IPS DF 19.7 (cell line): Measurements from ENCODE around the gene ZDHHC8.

Experiments
- DNase-seq: peaks from one replicate; pipeline ENCODE4 v3.0.0-alpha.2; 2013; ENCODE audit warnings: low read depth, low spot score

ZDHHC8 gene, protein sequence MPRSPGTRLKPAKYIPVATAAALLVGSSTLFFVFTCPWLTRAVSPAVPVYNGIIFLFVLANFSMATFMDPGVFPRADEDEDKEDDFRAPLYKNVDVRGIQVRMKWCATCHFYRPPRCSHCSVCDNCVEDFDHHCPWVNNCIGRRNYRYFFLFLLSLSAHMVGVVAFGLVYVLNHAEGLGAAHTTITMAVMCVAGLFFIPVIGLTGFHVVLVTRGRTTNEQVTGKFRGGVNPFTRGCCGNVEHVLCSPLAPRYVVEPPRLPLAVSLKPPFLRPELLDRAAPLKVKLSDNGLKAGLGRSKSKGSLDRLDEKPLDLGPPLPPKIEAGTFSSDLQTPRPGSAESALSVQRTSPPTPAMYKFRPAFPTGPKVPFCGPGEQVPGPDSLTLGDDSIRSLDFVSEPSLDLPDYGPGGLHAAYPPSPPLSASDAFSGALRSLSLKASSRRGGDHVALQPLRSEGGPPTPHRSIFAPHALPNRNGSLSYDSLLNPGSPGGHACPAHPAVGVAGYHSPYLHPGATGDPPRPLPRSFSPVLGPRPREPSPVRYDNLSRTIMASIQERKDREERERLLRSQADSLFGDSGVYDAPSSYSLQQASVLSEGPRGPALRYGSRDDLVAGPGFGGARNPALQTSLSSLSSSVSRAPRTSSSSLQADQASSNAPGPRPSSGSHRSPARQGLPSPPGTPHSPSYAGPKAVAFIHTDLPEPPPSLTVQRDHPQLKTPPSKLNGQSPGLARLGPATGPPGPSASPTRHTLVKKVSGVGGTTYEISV

DNA sequence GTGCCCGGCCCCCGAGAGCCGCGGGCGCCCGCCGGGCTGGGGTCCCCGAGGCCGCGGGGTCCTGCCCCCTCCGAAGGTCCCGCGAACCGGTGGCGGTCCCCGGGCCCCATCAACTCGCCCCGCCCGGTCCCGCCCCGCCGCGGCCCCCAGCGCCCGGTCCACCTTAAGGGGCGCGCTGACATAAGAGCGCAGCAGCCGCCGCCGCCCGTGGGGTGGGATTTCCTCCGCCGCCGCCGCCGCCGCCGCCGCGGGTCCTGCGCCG lies at the start of gene ZDHHC8:
Gene ZDHHC8 (plus strand): TSS at position 208 of the 262 bp plus-strand sequence. CDS start 144 bp downstream, outside the sequence.
- no peak for DNase-seq

DNA sequence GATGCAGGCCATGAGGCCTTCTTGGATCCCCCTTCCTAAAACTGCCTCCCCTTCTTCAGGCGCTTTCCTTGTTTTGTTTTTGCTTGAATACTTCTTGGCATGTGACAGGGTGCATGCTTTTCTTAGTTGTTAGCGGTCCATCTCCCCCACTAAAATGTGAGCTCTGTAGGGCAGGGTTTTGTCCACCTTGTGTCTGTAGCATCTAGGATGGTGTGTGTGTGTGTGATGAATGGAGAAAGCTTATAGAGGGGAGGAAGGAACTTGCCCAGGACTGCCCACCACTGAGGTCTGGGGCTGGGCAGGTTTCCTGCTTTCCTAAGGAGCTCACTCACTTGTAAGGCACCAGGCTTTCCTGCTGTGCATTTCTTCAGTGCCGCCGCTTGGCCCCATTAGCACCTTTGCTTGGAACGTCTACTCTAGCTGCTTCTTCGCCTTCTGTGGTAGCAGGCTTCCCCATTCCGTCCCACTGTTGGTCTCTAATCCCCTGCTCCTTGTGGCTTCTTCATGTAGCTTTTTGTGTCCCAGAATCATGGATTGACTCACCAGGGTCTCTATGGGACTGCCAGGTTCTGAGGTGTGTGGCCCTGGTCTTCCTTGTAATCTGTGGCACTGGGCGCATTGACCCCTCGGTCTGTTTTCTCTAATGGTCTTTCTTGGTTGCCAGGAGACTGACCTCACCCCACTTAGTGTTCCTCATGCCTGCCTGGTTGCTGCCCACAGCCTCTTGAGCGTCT lies 48.3 kb upstream of the ZDHHC8 start:
- no peak for DNase-seq

DNA sequence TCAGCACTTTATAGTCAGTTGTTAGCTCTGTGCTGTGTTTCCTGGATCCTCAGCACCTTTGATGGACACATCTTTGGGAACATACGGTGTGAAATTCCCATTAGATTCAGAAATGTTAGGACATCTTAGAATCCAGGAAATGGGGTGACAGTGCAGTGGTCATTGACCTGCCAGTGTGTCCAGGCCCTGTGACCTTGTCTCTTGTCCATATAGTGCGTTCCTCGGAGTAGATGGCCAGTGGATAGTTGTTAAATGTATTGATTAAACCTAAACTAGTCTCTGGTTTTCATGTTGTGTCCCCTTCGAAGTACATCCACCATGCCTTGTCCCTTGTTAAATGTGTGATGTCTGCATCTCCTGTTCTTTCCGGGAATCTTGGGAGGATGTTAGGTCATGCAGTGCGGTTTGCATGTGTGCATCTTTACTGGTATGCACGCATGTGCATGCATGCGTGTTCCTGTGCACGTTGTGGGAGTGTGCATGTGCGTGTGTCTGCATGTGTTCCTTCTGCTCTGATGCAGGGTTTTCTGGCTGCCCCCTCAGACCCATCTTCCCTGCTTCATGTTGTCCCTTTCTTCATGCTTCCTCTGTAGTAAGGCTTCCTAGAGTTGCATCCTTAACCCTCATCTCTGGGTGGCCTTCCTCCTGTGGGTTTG lies 47.6 kb upstream of the ZDHHC8 start:
- no peak for DNase-seq

DNA sequence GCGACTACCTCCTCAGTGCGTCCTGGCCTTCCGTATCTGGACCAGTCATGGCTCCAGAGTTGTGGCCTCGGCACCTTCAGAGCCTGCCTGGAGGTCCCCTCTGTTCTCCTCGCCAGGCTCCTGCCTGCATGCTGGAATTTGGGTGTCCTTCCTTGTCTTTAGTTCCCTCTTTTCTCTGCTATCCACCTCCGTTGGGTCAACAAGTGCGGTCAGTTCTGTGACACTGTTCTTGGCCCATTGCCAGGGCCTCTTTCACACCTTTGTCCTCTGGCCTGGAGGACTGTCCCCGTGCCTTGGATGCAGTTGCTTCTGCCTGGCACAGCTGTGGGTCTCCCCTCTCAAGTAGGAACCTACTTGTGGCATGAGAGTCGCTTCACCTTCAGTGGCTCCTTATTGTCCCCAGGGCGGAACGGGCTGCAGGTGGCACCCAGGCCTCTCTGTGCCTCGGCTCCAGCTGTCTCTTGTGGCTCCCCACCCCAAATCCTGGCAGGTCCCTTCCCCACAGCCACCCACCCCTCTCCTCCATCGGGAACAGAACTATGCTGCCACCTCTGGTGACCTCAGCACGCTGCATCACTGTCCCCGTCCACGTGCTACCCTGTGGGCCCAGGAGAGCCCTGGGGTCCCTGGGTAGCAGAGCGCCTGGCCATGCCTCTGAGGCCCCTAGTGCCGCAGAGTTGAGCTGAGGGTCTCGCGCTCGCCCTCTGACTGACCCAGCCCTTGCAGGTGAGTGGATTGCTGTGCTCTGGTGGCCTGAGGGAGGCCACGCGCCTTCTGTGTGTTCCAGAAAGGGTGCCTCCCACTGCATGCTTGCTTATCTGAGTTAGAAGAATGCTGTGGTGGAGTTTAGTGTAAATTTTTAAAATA lies 46.8 kb upstream of the ZDHHC8 start:
- peak; percentile 45 for DNase-seq

DNA sequence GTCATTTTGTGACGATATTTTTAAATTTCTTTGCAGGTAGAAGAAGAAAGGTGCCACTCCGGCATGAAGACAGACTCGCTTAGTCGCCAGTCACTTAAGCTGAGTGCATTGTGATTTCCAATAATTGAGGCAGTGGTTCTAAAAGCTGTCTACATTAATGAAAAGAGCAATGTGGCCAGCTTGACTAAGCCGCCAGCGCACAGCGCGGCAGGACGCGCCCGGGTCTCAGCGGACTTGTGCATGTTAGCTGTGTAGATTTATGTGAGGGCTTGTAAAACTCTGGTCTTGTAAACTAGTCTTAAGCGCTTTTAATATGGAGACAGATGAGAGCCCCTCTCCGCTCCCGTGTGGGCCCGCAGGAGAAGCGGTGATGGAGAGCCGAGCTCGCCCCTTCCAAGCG lies 46.0 kb upstream of the ZDHHC8 start:
- DNase-seq = no peak

DNA sequence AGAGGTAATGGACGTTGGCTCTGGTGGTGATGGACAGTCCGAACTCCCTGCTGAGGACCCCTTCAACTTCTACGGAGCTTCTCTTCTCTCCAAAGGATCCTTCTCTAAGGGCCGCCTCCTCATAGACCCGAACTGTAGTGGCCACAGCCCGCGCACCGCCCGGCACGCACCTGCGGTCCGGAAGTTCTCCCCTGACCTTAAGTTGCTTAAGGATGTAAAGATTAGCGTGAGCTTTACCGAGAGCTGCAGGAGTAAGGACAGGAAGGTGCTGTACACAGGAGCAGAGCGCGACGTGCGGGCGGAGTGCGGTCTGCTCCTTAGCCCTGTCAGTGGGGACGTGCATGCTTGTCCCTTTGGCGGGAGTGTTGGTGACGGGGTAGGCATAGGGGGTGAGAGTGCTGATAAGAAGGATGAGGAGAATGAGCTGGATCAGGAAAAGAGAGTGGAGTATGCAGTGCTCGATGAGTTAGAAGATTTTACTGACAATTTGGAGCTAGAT lies 45.5 kb upstream of the ZDHHC8 start:
- DNase-seq = no peak

DNA sequence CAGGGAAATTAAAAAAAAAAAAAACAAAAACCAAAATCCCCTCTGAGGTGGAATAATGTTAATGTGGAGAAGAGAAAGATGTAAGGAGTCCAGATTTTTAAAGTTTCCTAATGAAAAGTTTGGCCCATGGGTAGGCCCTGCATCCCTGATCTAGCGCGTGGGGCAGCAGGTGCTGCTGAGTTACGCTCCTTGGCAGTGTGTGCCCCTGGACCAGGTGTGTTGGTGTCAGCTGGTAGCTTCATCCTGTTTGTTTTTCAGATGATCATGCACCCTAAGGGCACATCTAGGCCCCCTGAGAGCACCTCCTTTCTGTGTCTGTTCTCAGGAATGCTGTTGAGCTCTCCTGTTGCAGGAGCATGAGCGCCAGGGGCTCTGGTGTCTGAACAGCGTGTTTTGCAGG lies 44.8 kb upstream of the ZDHHC8 start:
- DNase-seq = no peak

DNA sequence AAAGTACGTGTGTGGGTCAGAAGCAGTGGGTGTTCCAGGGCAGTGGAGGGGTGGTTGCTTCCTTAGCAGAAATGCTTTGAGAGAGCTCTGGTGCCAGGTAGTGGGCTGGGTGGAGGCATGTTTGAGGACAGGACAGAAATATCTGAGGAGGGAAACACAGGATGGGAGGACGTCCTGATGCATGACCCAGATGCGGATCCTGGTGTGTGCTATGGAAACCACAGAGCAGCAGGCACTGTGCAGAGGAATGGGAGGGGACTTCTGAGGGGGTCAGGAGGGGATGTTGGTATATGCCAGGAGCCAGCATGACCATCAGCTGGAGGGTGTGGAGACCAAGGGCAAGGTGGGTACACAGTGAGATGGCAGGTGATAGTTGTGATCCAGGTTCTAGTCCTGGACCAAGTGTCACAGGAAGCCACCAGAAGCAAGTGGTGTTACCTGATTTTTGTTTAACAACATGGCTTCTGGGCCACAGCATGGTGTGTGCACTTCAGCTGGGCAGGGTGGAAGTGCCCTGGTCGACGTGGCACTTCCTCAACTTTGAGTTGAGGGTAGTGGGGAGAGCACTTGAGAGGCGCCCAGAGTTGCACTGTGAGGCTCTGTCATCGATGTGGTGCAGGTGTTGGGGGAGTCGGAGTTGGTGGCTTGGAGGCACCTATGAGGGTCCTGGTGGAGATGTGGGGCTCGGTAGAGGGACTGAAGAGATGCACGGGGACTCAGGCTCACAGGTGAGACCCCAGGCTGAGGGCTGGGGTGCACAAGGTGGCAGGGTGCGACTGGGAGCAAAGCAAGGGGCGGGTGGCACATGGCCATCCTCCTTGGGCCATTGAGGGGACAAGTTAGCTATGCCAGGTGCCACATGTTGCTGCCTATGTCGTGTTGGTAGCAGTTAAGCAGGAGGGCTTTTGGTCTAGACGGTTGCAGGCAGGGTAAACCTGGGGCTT lies 44.0 kb upstream of the ZDHHC8 start:
- no peak for DNase-seq

DNA sequence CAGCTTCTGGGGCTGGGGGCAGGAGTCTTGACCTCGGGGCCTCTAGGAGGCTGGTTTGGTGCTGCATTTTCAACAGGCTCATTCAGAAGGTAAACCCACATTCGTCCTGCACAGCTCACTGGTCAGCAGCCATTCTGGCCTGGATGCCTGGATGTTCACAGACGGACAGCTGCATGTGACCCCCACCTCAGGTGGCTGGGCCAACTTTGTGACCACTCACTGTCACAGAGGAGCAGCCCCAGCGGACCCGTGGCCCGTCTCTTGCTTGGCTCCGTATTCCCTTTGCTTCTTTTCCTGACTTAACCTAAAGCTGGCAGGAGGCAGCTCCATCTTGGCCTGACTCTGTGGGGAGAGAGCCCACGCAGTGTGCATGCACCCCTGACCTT lies 43.3 kb upstream of the ZDHHC8 start:
- no peak for DNase-seq

DNA sequence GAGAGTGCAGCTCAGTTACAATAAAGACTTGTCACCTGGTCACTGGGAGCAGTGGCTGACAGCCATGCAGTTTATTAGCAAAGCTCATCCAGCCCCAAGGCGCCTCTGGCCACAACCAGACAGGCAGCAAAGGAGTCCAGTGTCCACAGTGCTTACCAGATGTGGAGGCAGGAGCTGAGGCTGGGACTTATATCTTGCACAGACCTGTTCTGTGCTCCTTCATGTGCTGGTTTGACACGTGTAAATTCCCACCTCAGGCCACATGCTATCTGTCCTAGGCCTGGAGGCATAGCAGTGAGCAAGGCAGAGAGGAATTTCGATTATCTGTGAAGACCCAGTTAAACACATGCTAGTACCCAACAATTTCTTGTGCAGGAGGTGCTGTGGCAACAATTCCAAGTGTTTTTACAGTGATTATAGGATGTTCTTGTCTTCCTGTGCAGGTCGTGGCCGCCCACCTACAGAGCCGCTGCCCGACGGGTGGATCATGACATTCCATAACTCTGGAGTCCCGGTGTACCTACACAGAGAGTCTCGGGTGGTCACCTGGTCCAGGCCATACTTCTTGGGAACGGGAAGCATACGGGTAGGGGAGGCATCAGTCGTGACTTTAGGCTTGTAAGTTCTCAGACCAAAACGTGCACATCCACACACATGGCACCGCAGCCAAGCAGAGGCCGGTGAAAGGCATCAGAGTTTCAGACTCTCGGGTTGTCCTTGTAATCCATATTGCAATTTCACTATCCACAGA lies 42.2 kb upstream of the ZDHHC8 start:
- DNase-seq = no peak

DNA sequence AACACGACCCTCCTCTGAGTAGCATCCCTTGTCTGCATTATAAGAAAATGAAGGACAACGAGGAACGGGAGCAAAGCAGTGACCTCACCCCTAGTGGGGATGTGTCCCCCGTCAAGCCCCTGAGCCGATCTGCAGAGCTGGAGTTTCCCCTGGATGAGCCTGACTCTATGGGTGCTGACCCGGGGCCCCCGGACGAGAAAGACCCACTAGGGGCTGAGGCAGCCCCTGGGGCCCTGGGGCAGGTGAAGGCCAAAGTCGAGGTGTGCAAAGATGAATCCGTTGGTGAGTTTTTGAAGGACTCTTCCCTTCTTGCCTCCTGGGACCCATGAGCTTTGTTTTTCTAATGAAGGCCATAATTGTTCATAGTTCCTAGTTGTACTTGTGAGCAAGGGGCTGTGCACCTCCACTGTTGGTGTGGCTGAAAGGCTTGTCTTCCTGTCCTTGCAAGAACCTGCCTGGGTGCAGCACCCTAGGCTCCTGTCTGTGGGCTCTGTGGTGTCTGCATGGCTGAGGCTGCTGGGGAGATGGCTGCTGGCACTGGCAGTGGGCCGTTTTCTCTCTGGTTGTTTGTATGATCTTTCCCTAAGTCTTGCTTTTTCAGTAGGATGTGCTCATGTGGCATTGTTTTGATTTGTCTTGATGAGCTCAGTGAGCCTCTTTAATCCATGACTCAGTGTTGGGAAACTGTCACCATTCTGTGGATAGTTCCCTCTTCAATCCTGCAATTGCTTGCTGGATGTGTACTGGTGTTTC lies 41.5 kb upstream of the ZDHHC8 start:
- no peak for DNase-seq

DNA sequence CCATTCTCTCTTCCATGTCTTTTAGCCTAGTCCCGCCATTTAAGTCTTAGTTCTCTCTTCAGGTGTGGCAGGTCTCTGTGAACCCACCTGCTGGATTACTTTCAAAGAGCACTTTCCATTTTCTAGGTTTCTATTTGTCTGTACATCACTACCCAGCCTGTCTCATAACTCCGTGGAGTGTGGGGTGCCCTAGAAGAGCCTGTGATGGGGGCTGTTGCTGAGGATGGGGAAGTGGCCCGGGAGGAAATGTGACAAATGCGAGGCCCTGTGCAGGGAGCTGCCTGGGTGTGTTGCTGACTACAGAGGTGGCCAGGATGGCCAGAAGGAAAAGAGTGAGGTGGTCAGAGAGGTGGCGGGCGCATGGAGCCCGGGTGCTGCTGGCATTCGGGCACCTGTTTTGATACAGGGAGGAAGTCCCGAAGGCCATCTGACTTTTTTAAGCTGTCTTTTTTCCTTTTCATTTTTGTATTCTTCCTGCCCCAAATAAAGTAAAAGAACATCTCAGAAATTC lies 40.8 kb upstream of the ZDHHC8 start:
- DNase-seq = no peak

DNA sequence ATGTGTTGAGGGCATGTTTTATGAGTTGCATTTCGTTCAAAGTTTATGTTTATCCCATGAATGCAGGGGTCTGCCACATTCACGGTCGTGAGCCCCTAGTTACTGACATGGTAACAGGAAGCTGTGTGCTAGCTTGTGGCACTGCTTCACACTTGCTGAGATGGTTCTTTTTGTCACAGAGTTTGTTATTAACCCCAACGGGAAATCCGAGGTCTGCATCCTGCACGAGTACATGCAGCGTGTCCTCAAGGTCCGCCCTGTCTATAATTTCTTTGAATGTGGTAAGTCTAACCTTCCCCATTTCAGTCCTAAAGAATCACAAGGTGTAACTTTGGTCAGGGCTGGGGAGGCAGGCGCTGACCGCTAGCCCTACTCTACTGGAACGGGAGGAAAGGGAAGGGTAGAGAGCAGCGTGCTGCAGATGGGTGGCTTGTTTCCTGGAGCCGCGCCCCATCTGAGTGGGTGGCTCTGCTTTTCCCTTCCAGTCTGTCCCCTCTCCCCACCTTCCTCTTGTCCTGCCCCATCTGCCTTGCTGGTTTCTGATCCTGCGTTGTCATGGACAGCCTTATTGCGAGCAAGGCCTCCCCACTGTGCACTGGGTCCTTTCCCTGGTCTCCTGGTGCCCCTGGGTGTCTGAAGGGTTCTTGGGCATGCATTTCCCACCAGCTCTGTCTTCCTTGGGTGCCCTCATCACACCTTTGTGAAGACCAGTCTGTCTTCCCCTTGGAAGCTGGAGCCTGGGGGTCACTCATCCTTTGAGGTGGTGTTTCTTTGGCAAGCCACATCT lies 39.7 kb upstream of the ZDHHC8 start:
- no peak for DNase-seq

DNA sequence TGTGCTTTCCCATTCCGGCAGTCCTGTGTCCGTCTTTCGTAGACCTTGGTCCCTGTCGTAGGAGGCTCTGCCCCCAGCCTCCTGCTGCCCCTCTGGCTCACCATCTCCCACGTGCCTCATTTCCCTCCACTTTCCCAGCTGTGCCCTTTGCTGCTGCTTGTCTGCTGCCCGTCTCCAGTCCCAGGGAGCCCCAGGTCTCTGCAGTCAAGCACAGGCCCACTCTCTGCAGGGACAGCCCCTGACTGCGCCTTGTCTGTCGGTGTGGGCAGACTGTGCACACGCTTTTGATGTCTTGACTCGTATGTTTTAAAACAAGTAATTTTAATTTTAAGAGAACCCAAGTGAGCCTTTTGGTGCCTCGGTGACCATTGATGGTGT lies 39.1 kb upstream of the ZDHHC8 start:
- DNase-seq = no peak

DNA sequence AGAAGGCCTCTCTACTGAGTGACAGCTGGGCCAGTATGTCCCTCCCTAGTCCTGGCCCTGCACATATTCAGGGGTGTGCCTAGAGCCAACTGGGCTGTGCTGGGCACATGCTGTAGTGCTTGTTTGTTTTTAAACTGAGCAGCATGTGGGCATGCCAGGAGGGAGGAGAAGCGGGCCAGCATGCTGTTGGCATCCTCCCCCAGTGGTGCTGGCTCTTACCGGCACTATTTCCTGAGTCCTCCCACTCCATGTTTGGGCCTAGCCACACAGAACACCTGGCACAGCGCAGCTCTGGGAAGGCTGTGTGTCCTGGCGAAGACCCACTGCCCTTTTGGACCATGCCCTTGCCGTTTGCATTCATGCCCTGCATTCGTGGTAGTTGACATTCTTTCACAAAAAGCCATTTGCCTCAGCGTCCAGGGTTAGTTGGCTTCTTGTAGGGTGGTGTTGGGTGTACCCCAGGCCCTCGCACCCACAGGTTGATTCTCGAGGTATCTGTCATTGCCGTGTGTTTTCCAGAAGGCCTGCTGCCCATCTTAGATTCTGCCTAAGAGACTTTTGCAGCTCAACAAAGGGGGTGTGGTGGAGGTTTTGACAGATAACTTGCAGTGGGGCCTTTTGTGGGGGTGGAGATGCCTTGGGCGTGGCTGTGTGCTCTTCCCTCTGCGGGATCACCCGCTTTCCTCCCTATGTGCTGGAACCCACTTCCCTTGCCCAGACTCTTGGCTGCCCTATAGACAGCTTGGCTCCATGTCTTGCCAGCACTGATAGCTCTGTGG lies 38.0 kb upstream of the ZDHHC8 start:
- DNase-seq = no peak

DNA sequence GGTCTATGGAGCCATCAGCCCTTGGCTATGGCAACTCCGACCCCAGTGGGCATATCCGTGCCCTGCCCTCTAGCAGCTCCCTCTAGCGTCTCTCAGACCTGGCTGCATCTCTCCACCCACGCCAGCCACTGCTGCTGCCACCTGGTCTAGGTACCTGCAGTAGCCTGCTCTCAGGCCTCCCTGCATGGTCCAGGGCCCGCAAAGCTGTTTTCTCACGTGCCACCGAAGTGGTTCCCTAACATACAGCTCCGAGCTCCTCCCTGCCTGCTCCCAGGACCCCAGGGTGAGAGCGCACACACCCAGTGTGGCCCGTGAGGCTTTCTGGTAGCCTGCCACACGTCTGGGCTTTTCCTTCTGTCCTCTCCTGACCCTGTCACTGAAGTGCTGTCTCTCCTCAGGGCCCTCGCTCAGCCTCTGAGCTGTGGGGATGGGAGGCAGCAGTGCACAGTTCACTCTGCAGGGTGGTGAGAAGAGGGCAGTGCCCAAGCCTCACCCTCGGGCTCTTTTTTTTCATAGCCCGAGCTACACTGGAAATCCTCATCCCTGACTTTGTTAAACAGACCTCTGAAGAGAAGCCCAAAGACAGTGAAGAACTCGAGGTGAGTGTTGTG lies 37.3 kb upstream of the ZDHHC8 start:
- no peak for DNase-seq
